ACC112 (cell line): ENCODE measurements around the gene SMG6.

Experiments used
- H2AFZ ChIP-seq: fragments of 200-600 bp; sonication (generic); one replicate; pipeline ENCODE4 v1.6.0; 2017; ENCODE audit warnings: antibody characterized with exemption, low read length; ENCODE audit not compliant: unreplicated experiment
- H3K27ac ChIP-seq: fragments of 200-600 bp; sonication (generic); 2 replicates; pipeline ENCODE4 v1.5.1; 2014; ENCODE audit warnings: low read depth, mild to moderate bottlenecking, antibody characterized with exemption, low read length, moderate library complexity
- H3K27me3 ChIP-seq: fragments of 200-600 bp; sonication (generic); 2 replicates; pipeline ENCODE4 v1.6.1; 2014; ENCODE audit warnings: mild to moderate bottlenecking, antibody characterized with exemption, low read length, moderate library complexity, mixed read lengths; ENCODE audit not compliant: insufficient read depth
- H3K36me3 ChIP-seq: fragments of 200-600 bp; sonication (generic); 2 replicates; pipeline ENCODE4 v1.6.1; 2016; ENCODE audit warnings: mild to moderate bottlenecking, antibody characterized with exemption, low read length, moderate library complexity, mixed read lengths; ENCODE audit not compliant: insufficient read depth
- H3K4me1 ChIP-seq: fragments of 200-600 bp; sonication (generic); one replicate; pipeline ENCODE4 v1.6.1; 2016; ENCODE audit warnings: low read length, mixed read lengths; ENCODE audit not compliant: insufficient read depth, unreplicated experiment, control insufficient read depth
- H3K4me3 ChIP-seq: fragments of 200-600 bp; sonication (generic); 2 replicates; pipeline ENCODE4 v1.5.1; 2014; ENCODE audit warnings: mild to moderate bottlenecking, low read depth, low read length
- H3K79me2 ChIP-seq: fragments of 200-600 bp; sonication (generic); one replicate; pipeline ENCODE4 v1.6.0; 2016; ENCODE audit warnings: low read length; ENCODE audit not compliant: control insufficient read depth, unreplicated experiment, insufficient read depth

SMG6 gene

GRCh38 chr17:2235265-2235664 is 68.3 kb downstream of the SMG6 start:
- peaks cover 80% of the 10 kb centered on the region for H3K4me1 ChIP-seq
- H3K36me3 ChIP-seq = no peaks in the 10 kb centered on the region
- peak overlapping the region; percentile 66 for H3K27ac ChIP-seq
- H2AFZ ChIP-seq = no peak overlapping the region
- no peak overlapping the region for H3K4me3 ChIP-seq
- H3K27me3 ChIP-seq = no peaks in the 10 kb centered on the region
- H3K79me2 ChIP-seq = peaks cover 3% of the 10 kb centered on the region

GRCh38 chr17:2233441-2233947 is 70.1 kb downstream of the SMG6 start:
- peak overlapping the region; percentile 94 for H3K27ac ChIP-seq
- H3K79me2 ChIP-seq = peaks cover 3% of the 10 kb centered on the region
- H3K27me3 ChIP-seq = no peaks in the 10 kb centered on the region
- H2AFZ ChIP-seq = no peak overlapping the region
- peak overlapping the region; percentile 46; the same call in 1 of the 2 replicates for H3K4me3 ChIP-seq
- H3K4me1 ChIP-seq = peaks cover 66% of the 10 kb centered on the region
- no peaks in the 10 kb centered on the region for H3K36me3 ChIP-seq

GRCh38 chr17:2232244-2232638 is 71.3 kb downstream of the SMG6 start:
- Histone ChIP-seq H3K36me3 (no peaks in the 10 kb centered on the region), H3K27ac (peak overlapping the region; percentile 94), H3K4me3 (peak overlapping the region; percentile 46; the same call in 1 of the 2 replicates), H3K27me3 (no peaks in the 10 kb centered on the region), H3K79me2 (peaks cover 3% of the 10 kb centered on the region), H2AFZ (no peak overlapping the region), H3K4me1 (peaks cover 53% of the 10 kb centered on the region)

GRCh38 chr17:2230877-2231276 is 72.7 kb downstream of the SMG6 start:
- no peak overlapping the region for H3K4me3 ChIP-seq
- peaks cover 43% of the 10 kb centered on the region for H3K4me1 ChIP-seq
- H3K36me3 ChIP-seq = no peaks in the 10 kb centered on the region
- H3K27me3 ChIP-seq = no peaks in the 10 kb centered on the region
- no peak overlapping the region for H2AFZ ChIP-seq
- peaks cover 3% of the 10 kb centered on the region for H3K79me2 ChIP-seq
- peak overlapping the region; percentile 94; the same call in 1 of the 2 replicates for H3K27ac ChIP-seq

GRCh38 chr17:2227025-2227699 is 76.4 kb downstream of the SMG6 start:
- Histone ChIP-seq H2AFZ (no peak overlapping the region), H3K36me3 (no peaks in the 10 kb centered on the region), H3K27ac (no peak overlapping the region), H3K4me1 (peaks cover 36% of the 10 kb centered on the region), H3K4me3 (no peak overlapping the region), H3K27me3 (no peaks in the 10 kb centered on the region), H3K79me2 (no peaks in the 10 kb centered on the region)

GRCh38 chr17:2223617-2223927 is 80.0 kb downstream of the SMG6 start:
- peaks cover 3% of the 10 kb centered on the region; the same call in 1 of the 2 replicates for H3K36me3 ChIP-seq
- no peaks in the 10 kb centered on the region for H3K79me2 ChIP-seq
- H3K4me1 ChIP-seq = peaks cover 16% of the 10 kb centered on the region
- no peaks in the 10 kb centered on the region for H3K27me3 ChIP-seq
- H3K27ac ChIP-seq = peak overlapping the region; percentile 90
- peak overlapping the region; percentile 46; the same call in 1 of the 2 replicates for H3K4me3 ChIP-seq
- no peak overlapping the region for H2AFZ ChIP-seq

- Histone ChIP-seq H3K27me3 (no peaks in the 10 kb centered on the region), H3K4me3 (peak overlapping the region; percentile 46; the same call in 1 of the 2 replicates), H3K27ac (peak overlapping the region; percentile 90), H3K79me2 (no peaks in the 10 kb centered on the region), H3K4me1 (peaks cover 16% of the 10 kb centered on the region), H2AFZ (no peak overlapping the region), H3K36me3 (peaks cover 3% of the 10 kb centered on the region; the same call in 1 of the 2 replicates)
Observed at GRCh38 chr17:2222901-2223616, 80.5 kb downstream of the SMG6 start.

- Histone ChIP-seq H3K79me2 (no peaks in the 10 kb centered on the region), H3K27ac (peak overlapping the region; percentile 90), H3K4me3 (peak overlapping the region; percentile 46; the same call in 1 of the 2 replicates), H2AFZ (no peak overlapping the region), H3K36me3 (peaks cover 3% of the 10 kb centered on the region; the same call in 1 of the 2 replicates), H3K27me3 (no peaks in the 10 kb centered on the region), H3K4me1 (peaks cover 16% of the 10 kb centered on the region)
Observed at GRCh38 chr17:2222301-2222700, 81.3 kb downstream of the SMG6 start.

GRCh38 chr17:2218426-2218825 is 85.2 kb downstream of the SMG6 start:
- peaks cover 3% of the 10 kb centered on the region for H3K79me2 ChIP-seq
- no peak overlapping the region for H3K27ac ChIP-seq
- H3K4me1 ChIP-seq = peaks cover 43% of the 10 kb centered on the region
- no peak overlapping the region for H2AFZ ChIP-seq
- no peak overlapping the region for H3K4me3 ChIP-seq
- H3K27me3 ChIP-seq = no peaks in the 10 kb centered on the region
- peaks cover 3% of the 10 kb centered on the region; the same call in 1 of the 2 replicates for H3K36me3 ChIP-seq

GRCh38 chr17:2215616-2216364 is 87.8 kb downstream of the SMG6 start:
- Histone ChIP-seq H3K4me1 (peaks cover 52% of the 10 kb centered on the region), H3K27me3 (no peaks in the 10 kb centered on the region), H2AFZ (no peak overlapping the region), H3K79me2 (peaks cover 3% of the 10 kb centered on the region), H3K4me3 (peak overlapping the region; percentile 63), H3K36me3 (peaks cover under 1% of the 10 kb centered on the region; the same call in 1 of the 2 replicates), H3K27ac (peak overlapping the region; percentile 97)
